Tibial artery (tissue), 4 donors: Measurements from ENCODE around the gene USP35.
A peak's percentile ranks its signal among the peaks of the same experiment; 100 is the strongest.

Experiments
- DNase-seq, 2 donors: peaks; one replicate each; pipeline ENCODE4 v3.0.0-alpha.2; 2019
- H3K27ac ChIP-seq, 2 donors: fragments of 200-600 bp; sonication (generic) in 1 of 2; 1 replicate in 1 of 2; 2 replicates in 1 of 2; pipeline ENCODE4 v1.5.1; 2018 to 2019; ENCODE audit warnings: mild to moderate bottlenecking in 1 of 2
- H3K27me3 ChIP-seq, 2 donors: fragments of 200-600 bp; sonication (generic) in 1 of 2; one replicate each; pipeline versions ENCODE4 v1.5.1 to v1.6.0; 2016 to 2019
- H3K36me3 ChIP-seq, 3 donors: fragments of 200-600 bp; sonication (generic) in 2 of 3; one replicate each; pipeline ENCODE4 v1.5.1; 2016 to 2019; ENCODE audit warnings: mild to moderate bottlenecking in 2 of 3
- H3K4me1 ChIP-seq, 4 donors: fragments of 200-600 bp; sonication (generic) in 2 of 4; 1 replicate in 3 of 4; 2 replicates in 1 of 4; pipeline ENCODE4 v1.5.1; 2016 to 2019
- H3K4me3 ChIP-seq, 2 donors: fragments of 200-600 bp; sonication (generic) in 1 of 2; 1 replicate in 1 of 2; 2 replicates in 1 of 2; pipeline ENCODE4 v1.5.1; 2018 to 2019; ENCODE audit warnings: mild to moderate bottlenecking in 2 of 2
- H3K9me3 ChIP-seq, 3 donors: fragments of 200-600 bp; sonication (generic) in 1 of 3; one replicate each; pipeline ENCODE4 v1.5.1; 2016 to 2019
- CTCF ChIP-seq, 2 experiments: fragments of 200-600 bp in 1 of 2; fragments of 450-650 bp in 1 of 2; IDR thresholded peaks; one replicate each; pipeline ENCODE4 v1.5.1; 2017 to 2019; ENCODE audit warnings: antibody characterized with exemption in 2 of 2, mild to moderate bottlenecking in 1 of 2, moderate library complexity in 1 of 2
- intact Hi-C: fragments of 100-400 bp; cut with DNase I; formaldehyde crosslinking; loops from one replicate; pipeline ENCODE4 v1.15.0; 2023; ENCODE audit warnings: low total_unique reads

Gene USP35

GRCh38 chr11:78199653-78200015, 10.9 kb downstream of the USP35 start:
- no peak for DNase-seq
- Histone ChIP-seq H3K4me3 (no peak overlapping the region), H3K9me3 (no peaks in the 10 kb centered on the region), H3K4me1 (peaks cover 0 to 23% (median 7%) of the 10 kb centered on the region in 4 donors), H3K27ac (peak overlapping the region in 1 of 2 donors; percentile 8), H3K27me3 (no peaks in the 10 kb centered on the region), H3K36me3 (peaks cover 30 to 70% (median 56%) of the 10 kb centered on the region in 3 donors)
- no peak for TF ChIP-seq CTCF (IDR thresholded peaks at IDR 0.05)
- intact Hi-C loops: no loop called here

DNA sequence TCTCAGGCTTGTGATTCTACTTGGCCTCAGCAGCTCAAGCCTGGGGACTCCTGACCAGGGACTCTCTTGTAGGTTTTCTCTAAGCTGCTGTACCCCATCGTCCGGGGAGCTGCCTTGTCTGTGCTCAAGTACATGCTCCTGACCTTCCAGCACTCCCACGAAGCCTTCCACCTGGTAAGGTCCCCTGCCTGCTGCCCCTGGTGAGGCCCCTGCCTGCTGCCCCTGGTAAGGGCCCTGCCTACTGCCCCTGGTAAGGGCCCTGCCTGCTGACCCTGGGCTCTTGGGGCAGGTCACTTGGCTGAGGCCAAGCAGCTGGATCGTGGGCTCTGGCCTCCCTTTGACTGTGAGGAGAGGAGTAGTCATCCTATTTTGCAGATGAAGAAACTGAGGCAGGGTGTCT, 11.3 kb downstream of the USP35 start:
- DNase-seq: no peak
- Histone ChIP-seq H3K27ac (peak overlapping the region in 1 of 2 donors; percentile 8), H3K4me3 (no peak overlapping the region), H3K9me3 (no peaks in the 10 kb centered on the region), H3K36me3 (peaks cover 30 to 74% (median 56%) of the 10 kb centered on the region in 3 donors), H3K27me3 (no peaks in the 10 kb centered on the region), H3K4me1 (peaks cover 0 to 19% (median 3%) of the 10 kb centered on the region in 4 donors)
- TF ChIP-seq CTCF (IDR thresholded peaks at IDR 0.05): no peak
- intact Hi-C loops: no loop called here

DNA sequence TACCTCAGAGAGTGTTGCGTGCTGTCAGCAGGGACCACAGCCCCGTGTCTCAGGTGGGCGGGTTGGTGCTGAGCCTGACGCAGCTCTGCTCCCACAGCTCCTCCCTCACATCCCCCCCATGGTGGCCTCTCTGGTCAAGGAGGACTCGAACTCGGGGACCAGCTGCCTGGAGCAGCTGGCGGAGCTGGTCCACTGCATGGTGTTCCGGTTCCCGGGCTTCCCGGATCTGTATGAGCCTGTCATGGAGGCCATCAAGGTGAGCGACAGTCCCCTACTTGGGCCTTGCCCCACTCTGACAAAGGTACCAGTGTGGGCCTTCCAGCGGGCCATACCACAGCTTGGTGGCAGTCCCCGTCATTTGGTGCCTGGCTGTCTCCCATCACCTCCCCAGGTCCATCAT, 11.8 kb downstream of the USP35 start:
- Histone ChIP-seq H3K27ac (peak overlapping the region in 1 of 2 donors; percentile 8), H3K9me3 (no peaks in the 10 kb centered on the region), H3K36me3 (peaks cover 34 to 79% (median 61%) of the 10 kb centered on the region in 3 donors), H3K4me3 (no peak overlapping the region), H3K4me1 (peaks cover 0 to 14% (median 3%) of the 10 kb centered on the region in 4 donors), H3K27me3 (no peaks in the 10 kb centered on the region)
- no peak for DNase-seq
- no peak for TF ChIP-seq CTCF (IDR thresholded peaks at IDR 0.05)
- intact Hi-C loops: no loop called here

GRCh38 chr11:78201096-78201818, 12.5 kb downstream of the USP35 start:
- peak overlapping the region in 1 of 2 donors; percentile 19 for H3K27ac ChIP-seq
- peaks cover 36 to 81% (median 68%) of the 10 kb centered on the region in 3 donors for H3K36me3 ChIP-seq
- no peak for TF ChIP-seq CTCF (IDR thresholded peaks at IDR 0.05)
- no peak for DNase-seq
- no peaks in the 10 kb centered on the region for H3K27me3 ChIP-seq
- no peak overlapping the region for H3K4me3 ChIP-seq
- intact Hi-C loops: no loop called here
- H3K9me3 ChIP-seq: no peaks in the 10 kb centered on the region
- peaks cover 0 to 7% (median under 1%) of the 10 kb centered on the region in 4 donors for H3K4me1 ChIP-seq

DNA sequence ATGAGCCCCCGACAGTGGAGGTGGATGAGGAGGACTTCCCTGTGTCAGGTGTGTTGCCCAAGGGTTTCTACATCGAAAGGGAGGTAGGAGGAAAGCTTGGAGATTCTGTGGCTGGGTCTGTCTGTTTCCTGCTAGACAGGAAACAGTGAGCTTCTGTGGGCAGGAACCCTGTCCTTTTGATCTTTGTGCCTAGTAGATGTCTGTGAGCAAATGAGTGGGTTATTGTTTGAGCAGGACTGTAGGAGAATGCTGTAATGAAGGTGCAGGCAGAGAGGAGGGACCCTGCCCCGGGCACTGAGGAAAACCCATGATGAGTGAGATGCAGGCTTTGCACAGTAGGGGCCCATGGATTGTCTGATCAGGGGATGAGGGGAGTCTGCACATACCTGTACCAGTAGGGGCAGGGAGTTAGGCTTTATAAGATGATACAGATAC, 14.0 kb downstream of the USP35 start:
- intact Hi-C loops: no loop called here
- Histone ChIP-seq H3K9me3 (no peaks in the 10 kb centered on the region), H3K4me1 (no peaks in the 10 kb centered on the region), H3K27ac (peak overlapping the region in 1 of 2 donors; percentile 19), H3K36me3 (peaks cover 46 to 78% (median 77%) of the 10 kb centered on the region in 3 donors), H3K4me3 (no peak overlapping the region), H3K27me3 (no peaks in the 10 kb centered on the region)
- no peak for DNase-seq
- no peak for TF ChIP-seq CTCF (IDR thresholded peaks at IDR 0.05)
